HK-2 (cell line): ENCODE data around the gene ABRACL.

ENCODE experiments used
- DNase-seq: peaks from one replicate; pipeline ENCODE4 v3.0.0-alpha.2; 2018; ENCODE audit not compliant: unreplicated experiment

The ABRACL gene

GRCh38 chr6:139054001-139054400 is 25.5 kb downstream of the ABRACL start:
- no peak for DNase-seq

DNA sequence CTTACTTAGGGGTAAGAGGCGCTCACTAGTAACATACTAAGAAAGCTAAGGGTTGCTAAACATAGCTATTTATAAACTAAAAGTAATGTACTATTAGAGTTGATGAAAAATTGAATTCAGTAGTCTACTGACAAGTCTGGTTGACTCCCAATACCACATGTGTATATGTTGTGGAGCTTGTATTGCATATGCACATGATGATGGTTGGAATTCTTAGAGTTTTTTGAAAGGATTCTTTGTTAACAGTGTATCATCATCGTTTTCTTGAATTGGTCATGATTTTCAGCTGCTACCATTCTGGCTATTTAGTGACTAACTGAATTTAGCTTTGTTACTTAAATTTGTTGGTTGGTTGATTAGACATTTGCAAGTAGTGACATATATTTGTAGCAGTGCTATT is 27.2 kb downstream of the ABRACL start:
- DNase-seq: no peak

- no peak for DNase-seq
These were observed 29.5 kb downstream of the ABRACL start for GRCh38 chr6:139058029-139058428.

- DNase-seq: no peak
These were observed 31.8 kb downstream of the ABRACL start for GRCh38 chr6:139060332-139060731.

DNA sequence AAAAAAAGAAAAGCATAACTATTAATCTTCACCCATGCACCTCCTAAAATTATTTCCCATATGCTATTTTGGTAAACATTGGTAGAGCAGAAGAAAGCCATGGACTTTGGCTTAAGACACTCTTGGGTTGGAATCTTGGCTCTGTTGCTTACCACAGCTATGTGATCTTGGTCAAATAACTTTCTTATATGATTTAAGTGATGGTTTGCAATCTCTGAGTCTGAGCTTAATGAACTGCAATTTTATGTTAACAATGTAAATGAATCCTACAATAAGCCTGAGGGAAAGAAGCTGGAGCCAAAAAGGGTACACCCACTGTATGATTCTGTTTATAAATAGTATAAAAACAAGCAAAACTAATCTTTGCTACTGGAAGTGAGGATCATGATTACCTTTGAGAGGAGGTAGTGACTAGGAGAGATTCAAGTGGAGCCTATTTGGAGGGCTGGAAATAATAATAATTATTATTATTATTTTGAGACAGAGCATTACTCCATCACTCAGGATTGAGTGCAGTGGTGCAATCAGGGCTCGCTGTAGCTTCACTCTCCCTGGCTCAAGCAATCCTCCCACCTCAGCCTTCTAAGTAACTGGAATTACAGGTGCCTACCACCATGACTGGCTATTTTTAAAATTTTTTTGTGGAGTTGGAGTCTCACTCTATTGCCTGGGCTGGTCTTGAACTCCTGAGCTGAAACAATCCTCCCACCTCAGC is 34.5 kb downstream of the ABRACL start:
- no peak for DNase-seq

GRCh38 chr6:139064981-139065665 is 36.6 kb downstream of the ABRACL start:
- no peak for DNase-seq

DNA sequence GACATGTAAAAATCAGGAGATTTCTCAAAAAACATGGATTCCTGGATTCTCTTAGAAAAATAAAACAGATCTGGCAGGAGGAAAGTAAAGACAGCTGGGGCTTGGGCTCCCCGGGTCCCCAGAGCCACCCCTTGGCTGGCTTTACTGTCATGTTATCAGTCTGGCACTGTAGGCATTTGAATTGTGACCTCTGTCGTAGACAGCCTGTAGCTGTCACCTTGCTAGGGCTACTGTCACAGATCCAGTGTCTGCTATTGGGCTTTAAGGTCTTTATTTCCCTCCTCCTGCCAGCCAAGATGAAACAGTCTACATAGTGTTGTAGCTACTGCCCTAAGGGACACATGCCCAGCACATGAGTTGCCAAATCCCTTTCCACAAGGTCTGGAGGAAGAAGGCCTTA is 37.5 kb downstream of the ABRACL start:
- no peak for DNase-seq

- no peak for DNase-seq
These were observed 40.3 kb downstream of the ABRACL start for GRCh38 chr6:139068846-139069245.

GRCh38 chr6:139073118-139073517 is 44.6 kb downstream of the ABRACL start:
- DNase-seq: no peak

GRCh38 chr6:139079018-139079417 is 50.5 kb downstream of the ABRACL start:
- no peak for DNase-seq

GRCh38 chr6:139080255-139080920 is 51.8 kb downstream of the ABRACL start:
- DNase-seq: no peak

- DNase-seq: no peak
These were observed 52.9 kb downstream of the ABRACL start for GRCh38 chr6:139081471-139081870.

GRCh38 chr6:139082370-139082769 is 53.8 kb downstream of the ABRACL start:
- DNase-seq: no peak

DNA sequence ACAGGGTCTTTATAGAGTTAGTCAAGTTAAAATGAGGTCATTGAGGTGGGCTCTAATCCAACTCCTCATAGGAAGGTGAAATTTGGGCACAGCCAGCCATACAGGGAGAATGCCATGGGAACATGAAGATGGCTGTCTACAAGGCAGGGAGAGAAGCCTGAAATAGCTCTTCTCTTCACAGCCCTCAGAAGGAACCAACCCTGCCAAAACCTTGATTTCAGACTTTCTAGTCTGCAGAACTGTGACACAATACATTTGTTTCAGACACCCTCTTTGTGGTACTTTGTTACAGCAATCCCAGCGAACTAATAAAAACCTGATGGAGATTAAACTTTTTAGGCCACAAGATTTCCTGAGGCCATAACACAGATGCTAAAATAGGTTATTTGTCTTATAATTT is 63.3 kb downstream of the ABRACL start:
- no peak for DNase-seq
